Measurements from ENCODE around the gene SLC6A5. TPM values are rescaled to one million over a fixed set of nuclear protein-coding genes. Genes with fewer than 3 reads are reported as not detected.

The SLC6A5 gene
- total RNA-seq, 3 donors from 2014 or later (not counting 1 experiment from before 2014, with no cell fraction given) = not detected

DNA sequence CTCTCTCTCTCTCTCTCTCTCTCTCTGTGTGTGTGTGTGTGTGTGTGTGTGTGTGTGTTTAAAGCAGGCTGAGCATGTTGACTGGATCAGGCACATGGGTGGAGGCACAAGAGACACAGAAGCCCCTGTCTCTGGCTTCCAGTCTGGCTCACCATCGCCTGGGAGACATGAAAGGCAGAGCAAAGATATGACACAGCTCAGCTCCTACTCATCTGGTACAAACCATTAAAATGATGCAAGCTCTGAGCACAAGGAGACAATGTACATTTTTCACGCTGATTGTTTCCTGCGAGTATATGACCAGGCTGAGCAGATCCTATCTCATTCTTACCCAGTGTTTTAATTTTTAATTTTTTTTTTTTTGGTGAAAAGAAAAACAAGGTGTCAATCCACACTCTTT, 9.5 kb downstream of the SLC6A5 start:
- Mint-ChIP-seq H3K9me3 (no peaks in the 10 kb centered on the region), H3K36me3 (no peaks in the 10 kb centered on the region), H3K27ac (no peak overlapping the region), H3K4me1 (peaks cover 7 to 9% of the 10 kb centered on the region in 2 donors), H3K4me3 (no peak overlapping the region), H3K27me3 (ENCODE audit: low read depth in 2 of 2) (peaks cover 57 to 71% of the 10 kb centered on the region in 2 donors)
- no peaks in the 10 kb centered on the region for H3K9me3 ChIP-seq (ENCODE audit: control insufficient read depth, insufficient read depth, low read length)
- intact Hi-C loops (cut with micrococcal nuclease) = no loop called here
- no peak overlapping the region for H3K27ac ChIP-seq (ENCODE audit: low read length)
- 87% methylated on average over 3 of the region's 3 CpGs for WGBS (ENCODE audit: insufficient coverage)
- H3K27me3 ChIP-seq (ENCODE audit: control insufficient read depth, insufficient read depth, low read length) = peaks cover 13% of the 10 kb centered on the region
- no peak overlapping the region for H3K4me3 ChIP-seq (ENCODE audit: low read length)
- no peaks in the 10 kb centered on the region for H3K36me3 ChIP-seq (ENCODE audit: control insufficient read depth, insufficient read depth, low read length)
- DNase-seq = no peak
- TF ChIP-seq CTCF (IDR thresholded peaks at IDR 0.05) = no peak
- H3K4me1 ChIP-seq (ENCODE audit: control insufficient read depth, insufficient read depth, low read length) = peaks cover 4% of the 10 kb centered on the region
- no peak for ATAC-seq

DNA sequence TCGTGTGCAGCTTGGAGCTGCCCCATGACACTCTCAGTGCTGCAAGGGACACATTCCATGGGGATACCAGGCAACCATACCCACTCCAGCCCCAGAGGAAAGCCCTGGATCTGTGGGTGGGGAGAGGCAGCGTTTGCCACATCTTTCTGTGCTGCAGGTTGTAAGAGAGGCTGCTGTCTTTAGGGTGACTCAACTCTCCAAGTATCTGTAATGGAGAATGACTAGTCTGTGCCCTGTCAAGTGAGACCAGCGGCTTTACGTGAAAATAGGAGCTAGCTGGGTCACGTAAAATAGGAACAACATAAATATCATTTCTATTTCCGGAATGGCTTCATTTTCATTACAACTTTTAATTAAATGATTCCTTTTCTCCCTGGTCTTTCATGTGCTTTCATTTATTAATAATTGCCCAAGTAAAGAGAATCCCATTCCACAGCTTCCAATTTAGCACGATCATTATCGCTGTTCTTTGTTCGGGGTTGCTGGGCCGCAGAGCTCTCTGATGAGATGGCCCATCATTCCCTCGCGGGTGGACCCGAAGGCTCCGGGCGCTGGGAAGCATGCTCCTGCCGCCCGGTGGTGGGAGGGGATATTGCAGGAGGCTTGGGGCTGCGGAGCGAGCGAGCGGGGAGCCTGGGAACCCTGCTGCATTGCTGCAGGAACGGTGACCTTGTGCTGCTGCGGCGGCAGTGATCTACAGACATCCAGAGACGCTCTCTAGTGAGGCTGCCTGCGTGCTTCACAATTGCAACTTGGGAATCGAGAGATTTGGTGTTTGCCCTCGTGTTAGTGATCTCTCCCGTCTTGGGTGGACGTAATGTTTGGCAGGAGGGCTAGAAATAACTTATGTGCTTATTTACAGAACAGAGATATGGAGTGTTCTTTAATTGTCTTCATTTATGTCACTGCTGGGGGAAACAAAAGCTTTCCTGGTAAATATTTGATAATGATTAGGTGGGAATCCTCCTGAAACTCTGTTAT, 10.6 kb downstream of the SLC6A5 start:
- H3K4me3 ChIP-seq (ENCODE audit: low read length) = no peak overlapping the region
- Mint-ChIP-seq H3K4me3 (peak overlapping the region; percentile 49), H3K36me3 (no peaks in the 10 kb centered on the region), H3K27me3 (ENCODE audit: low read depth in 2 of 2) (peaks cover 53 to 70% of the 10 kb centered on the region in 2 donors), H3K4me1 (peaks cover 7 to 9% of the 10 kb centered on the region in 2 donors), H3K27ac (no peak overlapping the region), H3K9me3 (no peaks in the 10 kb centered on the region)
- intact Hi-C loops (cut with micrococcal nuclease) = loop anchor here (5.0 kb wide), 1 partner anchor 483 kb away; no protein-coding TSS in a partner anchor
- no peaks in the 10 kb centered on the region for H3K9me3 ChIP-seq (ENCODE audit: control insufficient read depth, insufficient read depth, low read length)
- DNase-seq (peak; percentile 21 to 60), ATAC-seq (peak; percentile 61 to 84 (median 63))
- WGBS (ENCODE audit: insufficient coverage) = 13% methylated on average over 30 of the region's 30 CpGs
- H3K27ac ChIP-seq (ENCODE audit: low read length) = no peak overlapping the region
- peak; percentile 60 for TF ChIP-seq CTCF (IDR thresholded peaks at IDR 0.05)
- no peaks in the 10 kb centered on the region for H3K36me3 ChIP-seq (ENCODE audit: control insufficient read depth, insufficient read depth, low read length)
- H3K4me1 ChIP-seq (ENCODE audit: control insufficient read depth, insufficient read depth, low read length) = peaks cover 4% of the 10 kb centered on the region
- peaks cover 7% of the 10 kb centered on the region for H3K27me3 ChIP-seq (ENCODE audit: control insufficient read depth, insufficient read depth, low read length)

GRCh38 chr11:20610825-20611224, 11.4 kb downstream of the SLC6A5 start:
- TF ChIP-seq CTCF (IDR thresholded peaks at IDR 0.05) = no peak
- H3K27me3 ChIP-seq (ENCODE audit: control insufficient read depth, insufficient read depth, low read length) = no peaks in the 10 kb centered on the region

More at GRCh38 chr11:20610825-20611224, 11.4 kb downstream of the SLC6A5 start:
- no peaks in the 10 kb centered on the region for H3K36me3 ChIP-seq (ENCODE audit: control insufficient read depth, insufficient read depth, low read length)
- Mint-ChIP-seq H3K27ac (no peak overlapping the region), H3K4me3 (no peak overlapping the region), H3K27me3 (ENCODE audit: low read depth in 2 of 2) (peaks cover 46 to 66% of the 10 kb centered on the region in 2 donors), H3K36me3 (no peaks in the 10 kb centered on the region), H3K4me1 (peaks cover 7 to 9% of the 10 kb centered on the region in 2 donors), H3K9me3 (no peaks in the 10 kb centered on the region)
- intact Hi-C loops (cut with micrococcal nuclease) = loop anchor here (5.0 kb wide), 1 partner anchor 484 kb away; no protein-coding TSS in a partner anchor
- H3K4me3 ChIP-seq (ENCODE audit: low read length) = no peak overlapping the region
- WGBS (ENCODE audit: insufficient coverage) = 84% methylated on average over 3 of the region's 3 CpGs
- peaks cover 4% of the 10 kb centered on the region for H3K4me1 ChIP-seq (ENCODE audit: control insufficient read depth, insufficient read depth, low read length)
- no peaks in the 10 kb centered on the region for H3K9me3 ChIP-seq (ENCODE audit: control insufficient read depth, insufficient read depth, low read length)
- ATAC-seq (no peak), DNase-seq (no peak)
- no peak overlapping the region for H3K27ac ChIP-seq (ENCODE audit: low read length)
